Motor neuron (in vitro differentiated cells): ENCODE data around the gene LRRC25. TPM values are rescaled to one million over a fixed set of nuclear protein-coding genes. Genes with fewer than 3 reads are reported as not detected.
"Not testable (repeated sequence)": the region's sequence is repeated elsewhere in the genome, so short reads cannot be mapped to it uniquely, and the experiment has no call there.

Source experiments
- ATAC-seq, 8 experiments: fragments of 200-7000 bp; cut with Tn5 transposase; replicated peaks in 6 of 8; 2 replicates each; pipeline ENCODE4 v1.8.0; 2021; ENCODE audit warnings: mild to moderate bottlenecking in 8 of 8, moderate library complexity in 8 of 8
- H3K27ac ChIP-seq, 2 donors: fragments of 250-450 bp; sonication (Bioruptor Pico); 2 replicates each; pipeline ENCODE4 v1.9.0; 2021; ENCODE audit warnings: antibody characterized with exemption in 2 of 2, mild to moderate bottlenecking in 2 of 2, moderate library complexity in 1 of 2
- H3K4me1 ChIP-seq, 2 donors: fragments of 250-450 bp; sonication (Bioruptor Pico); replicated peaks in 1 of 2; 2 replicates each; pipeline ENCODE4 v1.6.1; 2021; ENCODE audit warnings: antibody characterized with exemption in 2 of 2, mild to moderate bottlenecking in 2 of 2, moderate library complexity in 1 of 2
- H3K4me3 ChIP-seq, 5 donors: fragments of 250-450 bp; sonication (Bioruptor Pico); 2 replicates each; pipeline ENCODE4 v1.9.0; 2021; ENCODE audit warnings: antibody characterized with exemption in 5 of 5, mild to moderate bottlenecking in 5 of 5, moderate library complexity in 4 of 5
- WGBS, 10 experiments: fragments of 450-650 bp; shearing (Covaris generic); methylation state at CpG; one replicate each; pipeline ENCODE4 v1.0.0; 2022; 5-methylcytosine and 5-hydroxymethylcytosine counted together
- in situ Hi-C, 9 experiments: fragments of 400-800 bp; cut with MboI; loops; one replicate each; pipeline ENCODE4 v1.15.0; 2021; ENCODE audit warnings: low sequenced_read_pairs in 9 of 9, low pct_unique_long_range_greater_than_20kb in 2 of 9; ENCODE audit not compliant: unreplicated experiment in 9 of 9
- total RNA-seq, 8 experiments: library from RNA; unstranded; fragments of 300-600 nt; gene quantifications; 2 replicates each; pipeline versions ENCODE4 v1.2.3 to v1.2.4, GENCODE V29; 2022

Gene LRRC25
- total RNA-seq, 8 experiments from 2014 or later, result 0.14 to 2.1 (median 0.47) TPM

DNA sequence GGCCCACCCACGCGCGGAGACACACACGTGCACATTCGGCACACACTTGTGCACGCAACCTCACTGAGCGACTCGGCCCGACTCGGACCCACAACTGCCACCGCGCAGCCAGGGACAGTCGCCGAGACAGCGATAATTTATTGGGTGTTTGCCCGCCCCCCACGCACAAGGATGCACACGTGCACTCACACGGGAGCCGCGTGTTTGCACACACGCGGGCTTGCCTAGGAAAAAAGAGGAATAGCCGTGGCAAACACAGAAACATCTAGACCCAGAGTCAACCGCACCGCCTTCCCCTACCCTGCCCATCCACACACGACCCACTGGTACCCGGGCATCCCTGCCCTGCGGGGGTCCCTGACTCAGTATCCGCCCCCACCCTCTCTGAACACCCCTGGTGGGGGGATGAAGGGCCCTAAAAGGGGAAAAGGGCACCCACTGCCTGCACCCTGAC, 20.6 kb upstream of the LRRC25 start:
- peak overlapping the region; percentile 91 for H3K27ac ChIP-seq
- WGBS, 10 experiments, result 0 to 5% (median 0%) methylated on average over 1 to 15 of the region's 30 CpGs; no CpG with 5 or more reads in 7 of the 10 experiments
- in situ Hi-C loops, result no loop called here
- H3K4me3 ChIP-seq, result peak overlapping the region in 4 of 5 donors; percentile 7 to 61 (median 22)
- peaks cover 54 to 65% of the 10 kb centered on the region in 2 donors for H3K4me1 ChIP-seq
- ATAC-seq, result peak in 4 of 8 experiments; percentile 9 to 12 (median 10)

DNA sequence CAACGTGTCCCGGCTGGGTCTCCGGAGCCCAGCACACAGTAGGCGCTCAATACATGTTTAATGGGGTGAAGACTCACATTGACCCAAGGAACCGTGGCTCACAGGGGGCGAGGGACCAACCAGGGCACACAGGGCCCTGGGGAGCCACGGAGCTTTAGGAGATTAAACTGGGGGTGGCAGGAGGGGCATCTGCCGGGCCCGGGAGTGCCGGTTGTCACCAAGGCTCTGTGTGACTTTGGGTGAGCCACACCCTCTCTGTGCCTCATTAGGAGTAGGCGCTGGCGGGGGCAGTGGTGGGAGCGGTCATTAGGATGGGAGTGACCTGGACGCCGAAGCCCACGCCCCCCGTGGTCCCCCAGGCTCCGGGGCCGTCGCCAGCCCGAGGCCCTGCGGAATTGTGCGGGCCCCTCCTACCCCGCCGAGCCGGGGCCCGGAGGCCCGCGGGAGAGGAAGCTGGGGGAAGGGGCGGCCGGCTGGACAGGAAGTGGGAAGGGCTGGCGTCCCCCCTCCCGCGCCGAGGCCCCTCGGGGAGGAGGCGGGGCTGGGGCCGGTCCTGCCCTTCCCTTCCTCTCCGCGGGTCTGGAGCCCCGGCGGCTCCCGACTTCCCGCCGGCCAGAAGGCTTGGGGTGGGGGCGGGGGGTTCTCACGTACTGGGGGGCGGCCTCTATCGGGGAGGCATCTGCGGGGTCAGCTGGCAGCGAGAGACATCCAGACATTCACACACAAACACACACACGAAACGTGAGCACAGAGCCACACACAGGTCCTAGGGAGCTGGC, 20.0 kb upstream of the LRRC25 start:
- peak; percentile 10 to 54 (median 48) for ATAC-seq
- 0% methylated on average over 1 to 5 of the region's 53 CpGs; no CpG with 5 or more reads in 7 of the 10 experiments for WGBS, 10 experiments
- Histone ChIP-seq H3K4me1 (peaks cover 54 to 62% of the 10 kb centered on the region in 2 donors), H3K4me3 (peak overlapping the region; percentile 3 to 61 (median 17)), H3K27ac (peak overlapping the region; percentile 91)
- in situ Hi-C loops, result no loop called here

GRCh38 chr19:18416778-18417249, 19.4 kb upstream of the LRRC25 start:
- in situ Hi-C loops, result no loop called here
- peak; percentile 36 to 68 (median 63) for ATAC-seq

GRCh38 chr19:18415178-18415867, 17.9 kb upstream of the LRRC25 start:
- WGBS, 10 experiments, result 59 to 100% (median 80%) methylated on average over 1 to 4 of the region's 25 CpGs; no CpG with 5 or more reads in 7 of the 10 experiments
- peak overlapping the region; percentile 16 to 91 for H3K27ac ChIP-seq
- no peak for ATAC-seq
- H3K4me1 ChIP-seq, result peaks cover 47 to 49% of the 10 kb centered on the region in 2 donors
- in situ Hi-C loops, result no loop called here
- no peak overlapping the region for H3K4me3 ChIP-seq

More at GRCh38 chr19:18416778-18417249, 19.4 kb upstream of the LRRC25 start:
- Histone ChIP-seq H3K27ac (peak overlapping the region; percentile 91), H3K4me1 (peaks cover 54 to 62% of the 10 kb centered on the region in 2 donors), H3K4me3 (peak overlapping the region; percentile 3 to 61 (median 17))
- WGBS, 10 experiments, result no CpG with 5 or more reads among the region's 44 CpGs

DNA sequence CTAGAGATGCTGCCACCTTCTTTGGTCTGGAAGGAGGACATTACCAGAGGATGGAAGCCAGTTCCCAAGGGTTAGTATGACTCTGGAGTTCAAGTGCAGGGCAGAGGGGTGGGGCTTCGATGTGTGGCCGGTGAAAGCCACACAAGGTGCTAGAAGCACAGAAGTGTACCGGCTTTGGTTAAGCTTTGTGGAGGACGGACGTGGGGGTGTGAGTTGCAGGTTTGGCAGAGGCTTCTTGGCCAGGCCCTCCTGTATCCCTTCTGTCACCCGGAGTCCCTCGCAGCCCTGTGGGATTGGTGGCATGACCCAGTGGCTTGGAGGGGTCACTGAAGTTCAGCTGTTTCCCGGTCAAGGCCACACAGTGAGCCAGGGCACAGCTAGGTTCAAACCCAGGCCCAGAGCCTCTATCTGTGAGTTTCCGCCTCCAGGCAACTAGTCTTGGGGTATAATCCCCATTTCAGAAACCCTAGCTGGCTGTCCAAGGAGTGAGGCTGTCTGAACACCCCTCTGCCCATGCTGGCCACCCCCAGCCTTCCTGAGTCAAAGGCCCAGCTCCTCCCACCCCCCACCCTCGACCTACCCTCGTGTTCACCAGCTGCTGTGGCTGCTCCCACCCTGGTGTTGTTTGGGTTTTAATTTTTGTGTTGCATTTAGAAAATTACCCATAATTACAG, 17.2 kb upstream of the LRRC25 start:
- 0 to 50% (median 26%) methylated on average over 1 to 5 of the region's 11 CpGs; no CpG with 5 or more reads in 6 of the 10 experiments for WGBS, 10 experiments
- peaks cover 48 to 49% of the 10 kb centered on the region in 2 donors for H3K4me1 ChIP-seq
- in situ Hi-C loops, result no loop called here
- no peak overlapping the region for H3K4me3 ChIP-seq
- H3K27ac ChIP-seq, result peak overlapping the region in 1 of 2 donors; percentile 91
- ATAC-seq, result no peak

DNA sequence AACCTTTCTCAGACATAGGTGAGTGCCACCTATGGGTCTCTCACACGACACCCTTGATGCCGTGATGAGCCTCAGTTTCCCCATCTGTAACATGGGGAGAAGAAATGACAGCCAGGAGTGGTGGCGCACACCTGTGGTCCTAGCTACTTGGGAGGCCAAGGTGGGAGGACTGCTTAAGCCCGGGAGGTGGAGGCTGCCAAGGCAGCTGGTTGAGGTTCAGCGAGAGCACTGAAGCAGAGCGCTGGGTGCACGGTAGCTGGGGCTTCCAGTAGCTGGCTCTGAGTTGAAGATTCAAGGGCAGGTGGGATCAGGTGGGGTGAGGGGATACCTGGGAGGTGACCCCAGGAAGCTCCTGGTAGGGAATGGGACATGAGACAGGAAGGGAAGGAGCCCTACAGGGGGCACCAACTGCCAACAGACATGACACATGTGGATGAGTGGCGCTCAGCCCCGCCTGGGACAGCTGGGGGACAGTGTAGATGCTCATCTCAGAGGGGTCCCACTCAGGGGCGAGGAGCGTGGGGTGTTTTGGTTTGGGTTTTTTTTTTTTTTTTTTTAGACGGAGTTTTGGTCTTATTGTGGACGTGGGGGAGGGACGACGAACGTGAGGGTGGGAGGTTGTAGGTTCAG, 15.3 kb upstream of the LRRC25 start:
- in situ Hi-C loops, result no loop called here
- Histone ChIP-seq H3K4me1 (peaks cover 36 to 37% of the 10 kb centered on the region in 2 donors), H3K4me3 (no peak overlapping the region), H3K27ac (no peak overlapping the region)
- WGBS, 10 experiments, result 60 to 89% (median 82%) methylated on average over 1 to 10 of the region's 16 CpGs; no CpG with 5 or more reads in 4 of the 10 experiments
- ATAC-seq, result no peak

- Histone ChIP-seq H3K4me1 (peaks cover 6 to 7% of the 10 kb centered on the region in 2 donors), H3K4me3 (no peak overlapping the region), H3K27ac (no peak overlapping the region)
- in situ Hi-C loops, result loop anchor here in 2 of 9 experiments (10.0 kb wide), 1 partner anchor 53 kb away; no protein-coding TSS in a partner anchor
- peak in 1 of 8 experiments; percentile 28 for ATAC-seq
- WGBS, 10 experiments, result 0 to 80% (median 53%) methylated on average over 2 to 8 of the region's 10 CpGs; no CpG with 5 or more reads in 5 of the 10 experiments
Measured at GRCh38 chr19:18408053-18408476, 10.6 kb upstream of the LRRC25 start.

DNA sequence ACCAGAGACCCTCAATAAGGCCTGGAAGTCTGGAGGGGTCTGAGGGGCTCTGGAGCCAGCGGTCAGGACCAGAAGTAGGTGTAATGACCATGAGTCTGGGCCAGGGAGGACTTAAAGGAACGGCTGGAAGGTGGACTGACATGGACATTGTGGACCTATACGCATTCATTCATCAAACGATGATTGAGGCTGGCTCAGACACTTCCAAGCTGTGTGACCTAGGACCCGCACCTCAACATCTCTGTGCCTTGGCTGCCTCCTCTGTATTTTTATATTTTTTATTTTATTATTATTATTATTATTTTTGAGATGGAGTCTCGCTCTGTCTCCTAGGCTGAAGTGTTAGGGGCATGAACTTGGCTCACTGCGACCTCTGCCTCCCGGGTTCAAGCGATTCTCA, 9.3 kb upstream of the LRRC25 start:
- no peak overlapping the region for H3K27ac ChIP-seq
- in situ Hi-C loops, result loop anchor here in 2 of 9 experiments (10.0 kb wide), 1 partner anchor 52 kb away; no protein-coding TSS in a partner anchor
- WGBS, 10 experiments, result 57 to 100% (median 95%) methylated on average over 1 to 8 of the region's 9 CpGs; no CpG with 5 or more reads in 3 of the 10 experiments
- no peak overlapping the region for H3K4me3 ChIP-seq
- no peak for ATAC-seq
- H3K4me1 ChIP-seq, result peaks cover 9 to 18% of the 10 kb centered on the region in 2 donors

DNA sequence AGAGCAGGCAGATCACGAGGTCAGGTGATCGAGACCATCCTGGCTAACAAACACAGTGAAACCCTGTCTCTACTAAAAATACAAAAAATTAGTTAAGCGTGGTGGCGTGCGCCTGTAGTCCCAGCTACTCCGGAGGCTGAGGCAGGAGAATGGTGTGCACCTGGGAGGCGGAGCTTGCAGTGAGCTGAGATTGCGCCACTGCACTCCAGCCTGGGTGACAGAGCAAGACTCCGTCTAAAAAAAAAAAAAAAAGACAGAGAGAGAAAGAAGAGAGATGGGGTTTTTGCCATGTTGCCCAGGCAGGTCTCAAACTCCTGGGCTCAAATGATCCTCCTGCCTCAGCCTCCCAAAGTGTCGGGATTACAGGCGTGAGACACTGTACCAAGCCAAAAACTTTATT, 8.3 kb upstream of the LRRC25 start:
- not testable (repeated sequence) for ATAC-seq, H3K4me3 ChIP-seq, H3K27ac ChIP-seq
- peaks cover 9 to 21% of the 10 kb centered on the region in 2 donors for H3K4me1 ChIP-seq
- in situ Hi-C loops, result loop anchor here in 2 of 9 experiments (10.0 kb wide), 1 partner anchor 51 kb away; no protein-coding TSS in a partner anchor
- WGBS, 10 experiments, result 81 to 100% (median 88%) methylated on average over 3 to 9 of the region's 11 CpGs; no CpG with 5 or more reads in 2 of the 10 experiments

DNA sequence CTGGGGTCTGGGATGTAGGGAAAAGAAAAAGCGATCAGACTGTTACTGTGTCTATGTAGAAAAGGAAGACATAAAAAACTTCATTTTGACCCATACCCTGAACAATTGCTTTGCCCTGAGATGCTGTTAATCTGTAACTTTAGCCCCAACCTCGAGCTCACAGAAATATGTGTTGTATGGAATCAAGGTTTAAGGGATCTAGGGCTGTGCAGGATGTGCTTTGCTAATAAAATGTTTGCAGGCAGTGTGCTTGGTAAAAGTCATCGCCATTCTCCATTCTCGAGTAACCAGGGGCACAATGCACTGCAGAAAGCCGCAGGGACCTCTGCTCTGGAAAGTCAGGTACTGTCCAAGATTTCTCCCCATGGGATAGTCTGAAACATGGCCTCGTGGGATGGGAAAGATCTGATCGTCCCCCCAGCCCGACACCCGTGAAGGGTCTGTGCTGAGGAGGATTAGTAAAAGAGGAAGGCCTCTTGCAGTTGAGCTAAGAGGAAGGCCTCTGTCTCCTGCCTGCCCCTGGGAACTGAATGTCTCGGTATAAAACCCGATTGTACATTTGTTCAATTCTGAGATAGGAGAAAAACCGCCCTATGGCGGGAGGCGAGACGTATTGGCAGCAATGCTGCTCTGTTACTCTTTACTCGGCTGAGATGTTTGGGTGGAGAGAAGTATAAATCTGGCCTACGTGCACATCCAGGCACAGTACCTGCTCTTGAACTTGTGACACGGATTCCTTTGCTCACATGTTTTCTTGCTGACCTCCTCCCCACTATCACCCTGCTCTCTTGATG, 5.2 kb upstream of the LRRC25 start:
- in situ Hi-C loops, result loop anchor here in 2 of 9 experiments (10.0 kb wide), 1 partner anchor 48 kb away; no protein-coding TSS in a partner anchor
- WGBS, 10 experiments, result 64 to 86% (median 78%) methylated on average over 4 to 7 of the region's 18 CpGs; no CpG with 5 or more reads in 4 of the 10 experiments
- H3K27ac ChIP-seq, H3K4me3 ChIP-seq, ATAC-seq: not testable (repeated sequence)
- peaks cover 5 to 23% of the 10 kb centered on the region in 2 donors for H3K4me1 ChIP-seq

- WGBS, 10 experiments, result 43 to 100% (median 70%) methylated on average over 1 to 4 of the region's 7 CpGs; no CpG with 5 or more reads in 4 of the 10 experiments
- Histone ChIP-seq H3K4me1 (peaks cover 14 to 33% of the 10 kb centered on the region in 2 donors), H3K4me3 (no peak overlapping the region), H3K27ac (no peak overlapping the region)
- in situ Hi-C loops, result loop anchor here in 2 of 9 experiments (10.0 kb wide), 1 partner anchor 47 kb away; no protein-coding TSS in a partner anchor
- peak in 7 of 8 experiments; percentile 20 to 91 (median 43) for ATAC-seq
Measured at GRCh38 chr19:18401580-18402112, 4.2 kb upstream of the LRRC25 start.
